Fibroblast of skin of right quadriceps (primary cell): ENCODE results near the gene L2HGDH.
A peak's percentile ranks its signal among the peaks of the same experiment; 100 is the strongest.
"Not testable (repeated sequence)": the region's sequence is repeated elsewhere in the genome, so short reads cannot be mapped to it uniquely, and the experiment has no call there.

Experiments
- DNase-seq: peaks from one replicate; pipeline ENCODE4 v3.0.0-alpha.2; 2013

The L2HGDH gene

GRCh38 chr14:50311972-50312733 lies at the start of gene L2HGDH, which contains the start of gene DMAC2L:
TSS of gene L2HGDH (minus strand) at chr14:50312229. CDS start at chr14:50312150, 79 bp downstream.
TSS of gene DMAC2L (plus strand) at chr14:50312324. CDS start at chr14:50321488, 9,164 bp downstream.
- peak; percentile 93 for DNase-seq

DNA sequence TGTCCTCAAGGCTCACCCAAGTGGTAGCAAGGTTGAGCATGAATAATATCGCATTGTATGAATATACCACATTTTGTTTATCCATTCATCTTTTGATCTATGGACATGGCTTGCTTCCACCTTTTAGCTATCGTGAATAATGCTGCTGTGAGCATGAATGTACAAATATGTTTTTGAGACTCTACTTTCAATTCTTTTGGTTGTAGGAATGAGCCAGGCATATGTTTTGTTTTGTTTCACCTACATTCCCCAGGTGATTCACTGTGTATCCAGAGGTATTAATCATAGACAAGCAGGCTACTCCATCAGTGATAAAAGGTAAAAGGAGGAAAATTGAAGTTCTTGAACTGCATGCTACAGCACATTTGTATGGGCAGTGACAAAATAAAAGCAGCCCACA lies 48.8 kb upstream of the L2HGDH start:
- no peak for DNase-seq

- no peak for DNase-seq
Measured at GRCh38 chr14:50360093-50360492, 48.1 kb upstream of the L2HGDH start.

DNA sequence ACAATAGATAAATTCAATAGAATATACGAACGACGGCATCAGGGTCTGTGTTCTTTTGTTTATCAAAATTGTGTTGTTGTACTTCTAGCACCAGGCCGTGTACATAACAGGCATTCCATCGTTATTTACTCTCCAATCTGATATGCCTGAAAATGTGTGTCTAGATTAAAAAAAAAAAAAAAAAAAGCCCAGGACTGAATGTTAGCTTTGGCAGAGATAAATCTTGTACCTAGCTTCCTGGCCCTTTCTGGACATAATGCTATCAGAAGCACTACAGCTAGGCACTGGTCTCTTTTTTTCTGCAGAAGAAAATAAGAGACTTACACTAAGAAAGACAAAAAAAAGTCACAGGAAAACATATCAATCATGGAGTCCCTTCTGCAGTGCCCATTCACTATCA lies 47.6 kb upstream of the L2HGDH start:
- no peak for DNase-seq

DNA sequence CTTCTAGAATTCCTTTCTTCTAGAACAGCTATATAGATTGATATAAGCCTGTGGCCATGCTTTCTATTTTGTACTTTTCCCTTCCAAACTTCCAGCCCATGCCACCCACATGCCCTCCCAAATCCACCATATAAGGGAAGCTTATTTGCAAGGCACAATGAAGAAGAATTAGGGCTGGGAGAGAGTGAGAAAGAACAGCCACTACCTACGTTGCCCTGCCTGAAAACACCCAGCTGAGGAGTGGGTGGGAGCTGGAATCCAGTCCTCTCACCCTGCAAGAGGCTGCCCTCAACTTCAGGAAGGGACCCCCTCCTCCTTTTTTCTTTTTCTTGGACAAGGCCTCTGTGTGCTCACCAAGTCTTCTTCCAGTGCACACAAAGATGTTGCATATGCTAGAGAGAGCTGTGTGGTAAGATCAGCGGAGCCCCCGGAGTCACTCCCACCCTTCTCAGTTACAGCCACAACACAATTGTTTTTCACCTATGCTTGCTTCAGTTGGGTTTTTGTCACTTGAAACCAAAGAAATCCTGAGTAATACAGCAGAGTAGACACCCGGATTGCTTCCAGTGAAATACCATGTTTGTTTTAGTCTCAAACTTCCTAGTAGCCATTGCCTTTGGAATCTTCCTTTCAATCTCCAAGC lies 45.8 kb upstream of the L2HGDH start:
- no peak for DNase-seq

DNA sequence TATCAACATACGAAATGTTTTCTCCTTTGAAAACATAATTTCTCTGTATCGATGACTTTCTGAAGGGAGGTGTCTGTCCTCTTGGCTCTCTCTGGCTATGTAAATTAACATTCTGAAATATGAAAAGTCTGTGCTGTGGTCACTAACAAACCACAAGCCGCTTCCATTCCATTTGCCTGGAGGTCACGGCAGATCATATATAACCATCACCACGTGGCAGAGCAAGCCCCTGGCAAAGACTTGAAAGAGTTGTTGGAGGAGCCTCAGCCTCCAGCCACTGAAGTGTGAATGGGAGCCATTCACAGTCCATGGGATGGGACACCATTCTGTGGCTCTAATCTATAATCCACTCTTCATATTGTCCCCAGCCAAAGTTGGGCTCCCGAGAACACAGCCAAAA lies 45.1 kb upstream of the L2HGDH start:
- DNase-seq = no peak

DNA sequence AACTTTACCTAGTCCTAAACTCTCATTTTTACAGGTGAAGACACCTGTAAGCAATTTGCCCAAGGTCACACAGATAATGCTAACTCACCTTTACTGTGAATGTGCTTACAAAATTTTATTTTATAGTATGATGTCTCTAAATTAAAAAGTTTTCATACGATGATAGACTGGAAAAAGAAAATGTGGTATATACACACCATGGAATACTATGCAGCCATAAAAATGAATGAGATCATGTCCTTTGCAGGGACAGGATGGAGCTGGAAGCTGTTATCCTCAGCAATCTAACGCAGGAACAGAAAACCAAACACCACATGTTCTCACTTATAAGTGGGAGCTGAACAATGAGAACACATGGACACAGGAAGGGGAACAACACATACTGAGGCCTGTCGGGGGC lies 44.3 kb upstream of the L2HGDH start:
- DNase-seq = not testable (repeated sequence)

DNA sequence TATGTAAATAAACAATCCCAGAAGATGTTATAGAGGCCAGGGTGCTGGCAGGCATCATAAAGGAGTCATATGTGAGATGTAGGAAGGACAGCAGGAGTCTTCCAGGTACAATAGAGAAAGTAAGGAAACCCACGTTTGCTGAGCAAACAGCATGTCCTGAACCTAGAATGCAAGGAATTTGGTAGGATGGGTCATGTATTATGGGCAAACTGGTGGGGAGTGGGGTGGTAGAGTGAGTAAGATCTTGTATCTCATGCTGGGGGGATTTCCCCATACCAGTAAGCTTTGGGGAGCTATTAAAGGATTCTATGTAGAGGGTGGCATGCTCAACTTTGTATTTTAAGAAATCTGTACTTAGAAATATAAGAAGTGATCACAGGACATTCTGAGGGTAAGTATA lies 43.7 kb upstream of the L2HGDH start:
- no peak for DNase-seq

GRCh38 chr14:50354527-50354926 lies 42.5 kb upstream of the L2HGDH start:
- no peak for DNase-seq

DNA sequence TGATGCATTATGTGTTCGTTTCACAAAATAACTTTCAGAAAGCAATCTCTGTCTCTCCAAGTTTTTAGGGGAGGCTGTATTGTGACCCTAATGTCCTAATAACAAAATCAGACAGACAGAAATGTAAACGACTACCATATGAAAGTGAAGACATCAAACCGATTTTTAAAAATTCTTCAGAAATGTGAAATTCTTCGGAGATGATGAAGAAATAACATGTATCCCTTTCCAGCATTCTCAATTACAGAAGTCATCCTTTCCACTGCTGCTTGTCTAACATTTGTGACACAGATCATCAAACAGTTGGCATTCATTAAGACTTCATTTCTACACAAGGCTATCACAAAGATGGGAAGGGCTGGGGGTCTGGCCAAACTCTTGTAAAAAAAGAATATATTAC lies 41.1 kb upstream of the L2HGDH start:
- peak; percentile 63 for DNase-seq

GRCh38 chr14:50352584-50352983 lies 40.6 kb upstream of the L2HGDH start:
- DNase-seq = no peak

- DNase-seq = peak; percentile 84
Measured at GRCh38 chr14:50350975-50351374, 38.9 kb upstream of the L2HGDH start.

GRCh38 chr14:50348933-50349332 lies 36.9 kb upstream of the L2HGDH start:
- no peak for DNase-seq

- DNase-seq = peak; percentile 83
Measured at GRCh38 chr14:50347521-50347920, 35.5 kb upstream of the L2HGDH start.

DNA sequence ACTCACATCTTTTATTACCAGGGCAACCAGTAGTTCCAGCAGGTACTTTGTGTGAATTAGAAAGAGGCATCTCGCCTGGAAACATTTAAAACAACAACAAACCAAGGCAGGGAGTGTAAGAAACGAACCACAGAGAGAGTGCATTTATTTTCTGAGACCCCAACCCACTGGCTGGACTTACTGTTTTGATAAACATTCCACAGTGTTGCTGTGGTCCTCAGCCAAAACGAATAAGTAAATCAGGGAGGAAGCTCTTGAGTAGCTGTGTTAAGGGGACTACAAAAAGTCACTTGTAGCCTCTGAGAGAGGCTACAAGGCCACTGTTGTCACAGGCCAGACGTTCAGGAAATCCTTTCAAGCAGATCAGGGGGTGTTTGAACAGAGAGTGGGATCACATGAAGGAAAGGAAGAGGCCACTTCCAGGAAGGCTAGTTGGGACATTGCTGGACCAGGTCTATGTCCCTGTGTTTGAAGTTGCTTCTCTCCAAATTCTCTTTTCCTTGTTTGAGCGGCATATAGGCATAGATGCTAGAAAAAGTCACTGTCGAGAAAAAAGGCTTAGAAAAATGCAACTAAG lies 33.9 kb upstream of the L2HGDH start:
- DNase-seq = no peak

DNA sequence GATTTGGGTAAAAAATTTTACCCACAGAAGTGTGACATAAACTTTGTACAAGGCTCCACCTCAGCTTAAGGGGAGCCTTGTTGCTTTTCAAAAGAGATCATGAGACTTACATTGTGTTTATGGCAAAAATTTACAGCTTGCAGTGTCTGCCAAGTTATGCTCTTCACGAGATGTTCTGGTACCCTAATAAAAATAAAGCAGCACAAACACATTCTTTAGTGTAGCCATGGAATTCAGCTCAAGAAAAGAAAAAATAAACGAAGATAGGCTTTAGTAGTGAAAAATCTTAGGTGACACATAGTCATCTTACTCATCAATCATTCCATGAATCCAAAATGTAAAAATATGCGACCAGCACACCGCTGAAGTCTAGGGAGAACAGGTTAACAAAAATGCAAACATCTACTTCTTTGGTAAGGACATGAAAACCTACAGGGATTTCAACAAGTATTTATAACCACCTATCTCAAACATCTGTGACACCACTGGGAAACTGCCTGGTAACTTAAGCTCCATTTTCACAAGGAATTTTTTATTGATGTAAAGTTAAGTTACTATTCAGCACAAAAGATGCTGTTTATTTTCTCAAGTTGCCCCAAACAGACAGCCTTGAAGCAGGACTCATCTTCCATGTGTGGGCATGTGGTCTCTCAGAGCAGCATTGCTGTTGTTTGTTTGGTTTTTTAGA lies 33.0 kb upstream of the L2HGDH start:
- peak; percentile 78 for DNase-seq

- DNase-seq = peak; percentile 58
Measured at GRCh38 chr14:50344116-50344775, 32.2 kb upstream of the L2HGDH start.

GRCh38 chr14:50343434-50343833 lies 31.4 kb upstream of the L2HGDH start:
- DNase-seq = peak; percentile 60

DNA sequence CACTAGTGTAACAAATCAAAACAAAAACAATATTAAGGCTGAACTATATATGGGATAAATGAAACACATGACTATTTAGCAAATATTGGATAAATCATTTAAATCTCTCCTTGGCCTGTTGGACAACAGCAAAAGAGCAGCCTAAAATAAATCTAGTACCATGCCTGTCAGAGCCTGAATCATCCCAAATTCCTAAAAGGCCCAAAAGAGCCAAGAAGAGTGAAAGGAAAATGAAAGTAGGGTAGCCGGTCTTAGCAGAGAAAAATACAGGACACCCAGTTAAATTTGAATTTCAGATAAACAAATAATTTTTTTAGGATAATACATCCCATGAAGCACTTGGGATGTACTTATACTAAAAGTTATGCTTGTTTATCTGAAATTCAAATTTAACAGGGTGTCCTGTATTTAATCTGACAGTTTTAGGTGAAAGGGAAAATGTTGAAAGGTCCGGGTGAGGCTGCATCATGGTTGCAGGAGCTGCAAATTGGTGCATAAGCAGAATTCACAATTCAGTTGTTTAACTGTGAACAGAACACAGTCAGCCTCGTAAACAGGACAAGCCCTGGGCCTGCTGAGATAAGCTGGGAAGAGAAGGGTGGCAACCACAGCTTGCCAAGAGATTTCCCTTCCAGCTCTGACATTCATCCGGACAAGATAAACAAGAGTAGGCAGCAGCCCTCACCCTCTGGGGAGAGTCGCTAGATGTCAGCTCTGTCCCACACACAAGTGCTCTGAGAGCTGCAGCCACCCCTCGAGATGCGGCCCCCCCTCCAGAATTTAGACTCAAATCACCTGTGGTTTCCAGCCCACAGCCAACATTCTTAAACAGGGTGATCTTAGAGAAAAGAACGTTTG lies 30.4 kb upstream of the L2HGDH start:
- DNase-seq = peak; percentile 91

DNA sequence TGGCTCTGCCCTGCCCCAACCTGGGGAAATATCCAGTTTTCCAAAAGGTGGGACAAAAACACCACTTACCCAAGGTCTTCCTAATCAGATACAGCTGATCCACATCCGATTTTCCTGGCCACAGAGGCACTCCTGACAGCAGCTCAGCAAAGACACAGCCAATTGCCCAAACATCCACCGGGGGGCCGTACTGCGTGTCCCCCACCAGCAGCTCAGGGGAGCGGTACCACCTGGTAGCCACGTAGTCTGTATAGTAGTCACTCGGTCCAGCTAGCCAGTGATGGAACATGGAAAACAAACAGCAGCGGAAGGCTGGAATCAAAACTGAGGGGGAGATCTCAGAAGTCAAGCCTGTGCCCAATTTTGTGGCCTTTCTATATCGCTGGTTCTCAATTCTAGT lies 28.9 kb upstream of the L2HGDH start:
- DNase-seq = no peak

DNA sequence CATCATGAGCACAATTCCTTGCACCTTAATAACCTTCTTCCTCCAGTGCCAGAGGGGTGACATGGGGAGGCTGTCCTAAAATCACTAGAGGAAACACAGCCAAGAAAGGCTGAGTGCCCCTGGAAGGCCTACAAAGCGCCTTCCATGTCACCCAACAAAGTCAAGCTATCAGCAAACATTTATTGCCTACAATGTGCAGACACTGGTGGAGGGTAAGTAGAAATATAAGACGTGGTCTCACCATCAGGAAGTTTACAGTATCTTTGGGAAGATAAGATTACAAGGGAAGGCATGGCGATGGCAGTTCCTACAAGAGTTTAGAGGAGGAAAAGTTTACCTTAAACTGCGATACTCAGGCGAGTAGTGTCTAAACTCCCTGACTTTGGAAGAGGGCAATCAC lies 28.0 kb upstream of the L2HGDH start:
- DNase-seq = no peak
